HL-60 (cell line): ENCODE results near the gene PRKAR1B.

ENCODE experiments used
- CTCF ChIP-seq: IDR thresholded peaks from one replicate; pipeline ENCODE4 v1.5.1; 2011; ENCODE audit warnings: low read length, control low read depth, inconsistent platforms; ENCODE audit not compliant: insufficient read depth
- GABPA ChIP-seq: IDR thresholded peaks from 2 replicates; pipeline ENCODE4 v1.6.1; 2012; ENCODE audit warnings: low read depth
- POLR2AphosphoS5 ChIP-seq: IDR thresholded peaks from 2 replicates; pipeline ENCODE4 v1.6.1; 2012; ENCODE audit warnings: low read depth
- TF ChIP-seq, protein P1 (sequence below): IDR thresholded peaks from 2 replicates; pipeline ENCODE4 v1.6.1; 2012; ENCODE audit warnings: low read depth; ENCODE audit not compliant: insufficient replicate concordance

GRCh38 chr7:620885-621284, 106.2 kb downstream of the PRKAR1B start:
- TF ChIP-seq CTCF (no peak), POLR2AphosphoS5 (no peak), GABPA (no peak)
- TF ChIP-seq, protein P1, sequence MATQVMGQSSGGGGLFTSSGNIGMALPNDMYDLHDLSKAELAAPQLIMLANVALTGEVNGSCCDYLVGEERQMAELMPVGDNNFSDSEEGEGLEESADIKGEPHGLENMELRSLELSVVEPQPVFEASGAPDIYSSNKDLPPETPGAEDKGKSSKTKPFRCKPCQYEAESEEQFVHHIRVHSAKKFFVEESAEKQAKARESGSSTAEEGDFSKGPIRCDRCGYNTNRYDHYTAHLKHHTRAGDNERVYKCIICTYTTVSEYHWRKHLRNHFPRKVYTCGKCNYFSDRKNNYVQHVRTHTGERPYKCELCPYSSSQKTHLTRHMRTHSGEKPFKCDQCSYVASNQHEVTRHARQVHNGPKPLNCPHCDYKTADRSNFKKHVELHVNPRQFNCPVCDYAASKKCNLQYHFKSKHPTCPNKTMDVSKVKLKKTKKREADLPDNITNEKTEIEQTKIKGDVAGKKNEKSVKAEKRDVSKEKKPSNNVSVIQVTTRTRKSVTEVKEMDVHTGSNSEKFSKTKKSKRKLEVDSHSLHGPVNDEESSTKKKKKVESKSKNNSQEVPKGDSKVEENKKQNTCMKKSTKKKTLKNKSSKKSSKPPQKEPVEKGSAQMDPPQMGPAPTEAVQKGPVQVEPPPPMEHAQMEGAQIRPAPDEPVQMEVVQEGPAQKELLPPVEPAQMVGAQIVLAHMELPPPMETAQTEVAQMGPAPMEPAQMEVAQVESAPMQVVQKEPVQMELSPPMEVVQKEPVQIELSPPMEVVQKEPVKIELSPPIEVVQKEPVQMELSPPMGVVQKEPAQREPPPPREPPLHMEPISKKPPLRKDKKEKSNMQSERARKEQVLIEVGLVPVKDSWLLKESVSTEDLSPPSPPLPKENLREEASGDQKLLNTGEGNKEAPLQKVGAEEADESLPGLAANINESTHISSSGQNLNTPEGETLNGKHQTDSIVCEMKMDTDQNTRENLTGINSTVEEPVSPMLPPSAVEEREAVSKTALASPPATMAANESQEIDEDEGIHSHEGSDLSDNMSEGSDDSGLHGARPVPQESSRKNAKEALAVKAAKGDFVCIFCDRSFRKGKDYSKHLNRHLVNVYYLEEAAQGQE: no peak
